Measurements from ENCODE around the gene MOB3B.

MOB3B gene

GRCh38 chr9:27529316-27530278 lies at the start of gene MOB3B:
MOB3B (minus strand) TSS chr9:27529814; CDS start chr9:27455550, 74,264 bp downstream.
- peak; percentile 78 for DNase-seq (ENCODE audit: low spot score)

DNA sequence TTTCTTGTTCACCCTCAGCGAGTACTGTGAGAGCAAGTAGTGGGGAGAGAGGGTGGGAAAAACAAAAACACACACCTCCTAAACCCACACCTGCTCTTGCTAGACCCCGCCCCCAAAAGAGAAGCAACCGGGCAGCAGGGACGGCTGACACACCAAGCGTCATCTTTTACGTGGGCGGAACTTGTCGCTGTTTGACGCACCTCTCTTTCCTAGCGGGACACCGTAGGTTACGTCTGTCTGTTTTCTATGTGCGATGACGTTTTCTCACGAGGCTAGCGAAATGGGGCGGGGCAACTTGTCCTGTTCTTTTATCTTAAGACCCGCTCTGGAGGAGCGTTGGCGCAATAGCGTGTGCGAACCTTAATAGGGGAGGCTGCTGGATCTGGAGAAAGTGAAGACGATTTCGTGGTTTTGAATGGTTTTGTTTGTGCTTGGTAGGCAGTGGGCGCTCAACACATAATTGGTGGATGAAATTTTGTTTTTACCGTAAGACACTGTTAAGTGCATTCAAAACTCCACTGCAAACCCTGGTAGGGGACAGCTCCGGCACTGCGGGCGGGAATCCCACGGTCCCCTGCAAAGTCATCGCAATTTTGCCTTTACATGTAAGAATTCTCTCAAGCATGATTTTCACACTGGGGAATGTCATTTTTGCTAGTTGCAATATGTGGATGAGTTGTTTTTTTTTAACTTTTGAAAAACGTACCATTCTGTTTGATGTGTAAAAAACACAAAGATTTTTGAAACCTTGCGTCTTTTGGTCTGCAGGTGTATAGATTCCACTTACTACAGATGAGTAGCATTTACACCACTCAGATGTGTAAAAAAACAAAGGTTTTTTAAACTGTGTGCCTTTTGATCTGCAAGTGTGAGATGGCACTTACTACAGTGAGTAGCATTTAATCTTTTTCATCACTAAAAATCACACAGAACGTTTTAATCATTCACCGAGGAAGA lies 44.3 kb upstream of the MOB3B start:
- peak; percentile 92 for DNase-seq (ENCODE audit: low spot score)

GRCh38 chr9:27572918-27573633 lies 43.5 kb upstream of the MOB3B start, which contains the start of gene C9orf72:
C9orf72 (minus strand) TSS chr9:27573481; CDS start chr9:27567120, 6,361 bp downstream.
- peak; percentile 86 for DNase-seq (ENCODE audit: low spot score)

GRCh38 chr9:27572566-27572917 lies 42.9 kb upstream of the MOB3B start:
- peak; percentile 44 for DNase-seq (ENCODE audit: low spot score)

DNA sequence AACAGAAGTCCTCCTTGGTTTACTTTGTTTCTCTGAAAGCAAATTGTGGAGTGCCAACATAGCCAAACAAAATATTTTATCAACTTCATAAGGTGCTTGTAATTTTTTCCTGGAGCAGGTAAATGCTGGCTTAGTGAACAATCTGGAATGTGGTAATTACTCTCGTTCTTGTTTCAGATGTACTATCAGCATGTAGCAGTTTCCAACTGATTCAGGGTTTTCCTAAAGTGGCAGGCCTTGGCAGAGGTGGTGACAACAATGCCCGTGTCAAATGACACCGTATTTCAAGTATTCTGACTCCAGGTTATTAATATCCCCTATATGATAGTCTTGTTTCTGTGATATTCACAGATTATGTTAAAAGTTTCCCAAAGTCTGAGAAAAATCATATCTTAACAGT lies 42.4 kb upstream of the MOB3B start:
- DNase-seq (ENCODE audit: low spot score), result no peak

GRCh38 chr9:27571011-27571410 lies 41.4 kb upstream of the MOB3B start:
- no peak for DNase-seq (ENCODE audit: low spot score)

DNA sequence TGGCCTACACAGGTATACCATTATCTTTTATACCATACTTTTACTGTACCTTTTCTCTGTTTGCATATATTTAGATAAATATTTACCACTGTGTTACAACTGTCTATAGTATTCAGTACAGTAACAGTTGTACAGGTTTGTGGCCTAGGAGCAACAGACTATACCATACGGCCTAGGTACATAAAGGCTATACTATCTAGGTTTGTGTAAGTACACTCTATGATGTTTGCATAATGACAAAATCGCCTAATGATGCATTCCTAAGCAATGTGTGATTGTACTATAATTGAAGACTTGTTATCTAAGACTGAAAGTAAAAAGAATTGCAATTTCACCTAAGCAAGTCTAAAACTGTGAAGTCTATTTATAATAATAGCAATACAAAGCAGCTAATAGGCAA lies 39.8 kb upstream of the MOB3B start:
- DNase-seq (ENCODE audit: low spot score), result no peak

DNA sequence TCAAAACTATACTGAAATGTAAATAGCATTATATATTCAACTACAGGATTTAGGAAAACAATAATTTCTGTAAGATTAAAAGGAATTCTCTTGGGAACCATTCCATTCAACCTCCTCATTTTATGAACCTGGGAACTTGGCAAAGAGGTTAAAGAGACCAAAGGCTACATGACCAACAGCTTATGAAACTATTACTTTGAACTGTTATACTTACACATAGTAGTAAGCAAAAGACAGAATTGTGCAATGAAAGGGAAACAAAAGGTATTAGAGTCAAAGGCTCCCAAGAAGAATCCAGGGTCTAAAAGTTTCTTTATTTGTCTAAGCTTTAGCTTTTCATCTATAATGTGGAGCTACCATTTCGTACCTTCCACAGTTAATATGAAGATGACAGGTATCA lies 36.5 kb upstream of the MOB3B start:
- no peak for DNase-seq (ENCODE audit: low spot score)

GRCh38 chr9:27565696-27566095 lies 36.1 kb upstream of the MOB3B start:
- no peak for DNase-seq (ENCODE audit: low spot score)

- no peak for DNase-seq (ENCODE audit: low spot score)
These were observed 35.1 kb upstream of the MOB3B start for GRCh38 chr9:27564670-27565069.

DNA sequence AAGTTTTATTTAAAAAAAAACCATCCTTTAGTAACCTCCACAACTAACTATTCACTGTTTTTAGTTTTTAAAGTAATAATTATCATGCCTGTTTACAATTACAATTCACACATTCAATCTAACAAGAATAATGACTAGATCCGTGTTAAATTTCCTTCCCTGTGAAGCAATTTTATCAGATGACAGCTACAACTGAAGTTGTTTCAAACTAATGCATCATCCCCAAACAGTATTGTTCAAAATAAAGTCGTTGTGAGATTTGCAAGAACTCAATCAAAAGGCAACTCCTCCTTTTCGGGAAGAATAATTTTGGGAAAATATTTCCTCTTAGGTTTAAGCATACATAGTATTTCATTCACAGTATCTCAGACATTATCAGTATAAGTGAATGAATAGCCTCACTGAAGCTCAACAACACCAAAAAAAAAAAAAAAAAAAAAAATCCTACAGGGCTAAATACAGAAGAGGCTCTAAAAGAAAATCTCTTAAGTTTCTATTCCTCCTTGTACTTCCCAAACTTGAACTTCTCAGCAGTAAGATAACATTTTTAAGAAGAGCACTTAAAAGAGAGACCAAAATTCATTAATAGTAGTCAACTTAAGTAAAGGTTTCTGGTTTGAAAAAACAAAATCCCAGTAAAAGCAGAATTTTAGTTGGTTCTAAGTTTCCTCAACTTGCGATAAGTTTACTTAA lies 34.3 kb upstream of the MOB3B start:
- no peak for DNase-seq (ENCODE audit: low spot score)

- DNase-seq (ENCODE audit: low spot score), result no peak
These were observed 32.1 kb upstream of the MOB3B start for GRCh38 chr9:27561685-27562084.

GRCh38 chr9:27560457-27560856 lies 30.8 kb upstream of the MOB3B start:
- DNase-seq (ENCODE audit: low spot score), result no peak

DNA sequence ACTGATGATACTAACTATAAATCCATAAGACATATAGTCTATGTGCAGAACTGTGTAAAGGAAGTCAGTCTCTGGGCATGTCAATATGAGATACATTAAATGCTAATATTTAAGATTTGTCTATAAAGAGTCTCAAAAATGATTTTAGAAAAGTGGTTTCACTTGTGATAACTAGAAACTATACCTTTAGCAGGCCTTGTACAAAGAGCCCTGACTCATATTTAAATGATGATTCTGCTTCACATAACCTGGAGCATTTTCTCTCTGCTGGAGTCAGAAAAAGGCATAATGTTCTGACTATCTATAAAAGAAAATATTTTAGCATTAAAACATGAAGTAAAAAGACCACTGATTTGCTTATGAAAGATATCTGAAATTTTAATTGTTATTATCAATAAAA lies 28.7 kb upstream of the MOB3B start:
- DNase-seq (ENCODE audit: low spot score), result no peak

DNA sequence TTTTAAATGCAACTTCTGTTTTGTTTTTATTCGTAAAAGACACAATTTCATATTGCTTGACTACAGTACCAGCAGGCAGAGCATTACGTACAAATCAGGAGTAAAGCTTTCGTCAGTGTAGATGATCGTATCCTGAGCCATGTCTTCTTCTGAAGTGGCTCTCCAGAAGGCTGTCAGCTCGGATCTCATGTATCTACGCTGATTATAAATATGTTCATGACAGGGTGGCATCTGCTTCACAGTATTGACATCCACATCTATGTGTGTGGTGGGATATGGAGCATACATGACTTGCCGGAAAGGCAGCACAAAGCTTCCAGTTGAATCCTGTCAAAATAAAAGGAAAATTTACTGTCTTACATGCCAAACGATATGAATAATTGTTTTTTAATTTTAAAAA lies 26.9 kb upstream of the MOB3B start:
- DNase-seq (ENCODE audit: low spot score), result no peak

- no peak for DNase-seq (ENCODE audit: low spot score)
These were observed 25.1 kb upstream of the MOB3B start for GRCh38 chr9:27554712-27555111.

DNA sequence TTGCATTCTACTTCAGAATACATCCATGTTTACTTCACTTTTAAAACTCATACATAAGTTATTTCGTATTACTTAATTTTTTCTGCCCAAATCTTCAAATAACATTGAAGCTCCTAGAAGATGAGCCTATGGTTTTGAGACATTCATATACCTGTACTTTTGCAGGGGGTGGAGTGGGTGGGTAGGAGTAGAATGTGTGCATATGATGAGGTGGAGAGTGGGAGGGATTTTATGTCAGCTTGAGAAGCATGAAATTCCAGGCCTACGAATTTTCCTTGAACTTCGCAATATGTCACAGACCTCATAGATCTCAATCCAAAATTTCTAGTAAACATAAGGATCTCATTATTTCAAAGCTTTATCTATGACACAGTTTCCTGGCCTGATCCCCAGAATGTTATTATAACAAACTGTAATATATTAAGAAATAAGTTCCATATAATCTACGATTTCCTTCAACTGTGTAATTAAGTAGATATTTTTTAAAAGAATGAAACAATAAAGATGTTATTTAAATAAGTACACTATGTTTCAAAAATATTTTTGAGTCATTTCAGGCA lies 19.7 kb upstream of the MOB3B start:
- DNase-seq (ENCODE audit: low spot score), result peak; percentile 7

DNA sequence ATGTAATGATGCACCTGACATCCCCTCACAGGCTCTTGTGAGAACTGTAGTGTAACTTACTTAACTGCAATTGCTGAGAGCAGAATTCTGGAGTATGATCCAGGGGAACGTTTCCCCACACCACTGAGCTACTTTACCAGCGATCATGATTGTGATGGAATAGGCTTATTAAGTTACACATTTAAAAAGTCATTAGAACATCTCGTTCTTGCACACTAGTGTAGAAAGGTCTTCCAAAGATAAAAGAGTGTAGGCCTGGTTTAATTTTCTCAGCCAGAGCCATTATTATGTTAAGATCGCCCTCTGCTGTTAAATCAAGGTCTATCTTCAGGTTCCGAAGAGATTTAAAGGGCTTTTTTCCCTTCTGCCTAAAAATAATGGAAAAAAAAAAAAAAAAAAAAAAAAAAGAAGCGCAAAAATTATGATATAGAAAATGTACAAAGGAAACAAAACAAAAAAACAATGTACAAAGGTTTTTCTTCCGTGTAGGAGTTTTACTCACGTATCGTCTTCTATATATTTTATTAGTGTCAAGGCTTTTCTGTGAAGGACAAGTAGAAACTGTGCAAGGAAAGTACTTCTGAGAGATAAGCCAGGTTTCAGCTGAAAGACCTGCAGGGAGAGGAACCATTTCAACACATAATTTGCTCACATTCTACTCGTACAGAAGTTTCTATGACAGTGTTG lies 18.6 kb upstream of the MOB3B start:
- peak; percentile 56 for DNase-seq (ENCODE audit: low spot score)

DNA sequence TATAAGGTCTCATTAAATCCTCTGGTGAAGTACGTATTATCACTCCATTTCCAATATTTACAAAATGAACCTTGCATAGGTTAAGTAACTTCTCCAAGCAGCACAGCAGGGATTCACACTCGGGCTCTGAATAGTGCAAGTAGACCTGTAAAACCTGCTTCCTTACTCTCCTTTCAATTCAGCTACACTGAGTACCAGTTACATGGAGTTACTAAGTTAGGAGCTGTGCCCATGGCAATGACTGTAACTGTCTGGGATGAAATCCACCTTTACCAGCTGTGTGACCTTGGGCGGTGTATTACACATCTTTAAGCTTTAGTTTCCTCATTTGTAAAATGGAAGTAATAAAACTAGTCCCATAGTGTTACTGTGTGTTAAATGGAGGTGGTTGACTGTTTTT lies 15.9 kb upstream of the MOB3B start:
- no peak for DNase-seq (ENCODE audit: low spot score)

GRCh38 chr9:27542508-27542907 lies 12.9 kb upstream of the MOB3B start:
- DNase-seq (ENCODE audit: low spot score), result peak; percentile 5

Measured in AG08395 (cell line).